Measurements from ENCODE around the gene PRSS2.

PRSS2 gene

DNA sequence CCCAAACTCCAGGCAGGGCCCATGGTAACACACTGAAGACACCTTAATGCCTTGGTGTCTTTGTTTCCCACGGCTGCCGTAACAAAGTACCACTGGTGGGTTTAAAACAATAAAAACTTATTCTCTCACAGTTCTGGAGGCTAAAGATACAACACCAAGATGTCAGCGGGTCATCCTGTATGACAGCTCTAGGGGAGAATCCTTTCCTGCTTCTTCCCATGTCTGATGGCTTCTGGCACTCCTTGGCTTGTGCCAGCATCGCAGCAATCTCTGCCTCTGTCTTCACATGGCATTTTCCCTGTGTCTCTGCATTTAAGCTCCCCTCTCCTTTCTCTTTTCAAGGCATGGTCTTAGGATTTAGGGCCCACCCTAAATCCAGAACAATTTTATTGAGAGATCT, 33.1 kb downstream of the PRSS2 start:
- TF ChIP-seq FOXP2 (optimal IDR thresholded peaks at IDR 0.05; ENCODE audit: borderline replicate concordance, extremely low read depth, extremely low read length, insufficient read depth) (no peak), POLR2AphosphoS5 (IDR thresholded peaks at IDR 0.05; ENCODE audit: low read depth, low read length) (no peak), TAF1 (IDR thresholded peaks at IDR 0.05; ENCODE audit: borderline replicate concordance, insufficient read depth, low read length) (no peak), SIN3A (IDR thresholded peaks at IDR 0.05; ENCODE audit: borderline replicate concordance, insufficient read depth, low read length) (no peak)
- TF ChIP-seq, protein P1, sequence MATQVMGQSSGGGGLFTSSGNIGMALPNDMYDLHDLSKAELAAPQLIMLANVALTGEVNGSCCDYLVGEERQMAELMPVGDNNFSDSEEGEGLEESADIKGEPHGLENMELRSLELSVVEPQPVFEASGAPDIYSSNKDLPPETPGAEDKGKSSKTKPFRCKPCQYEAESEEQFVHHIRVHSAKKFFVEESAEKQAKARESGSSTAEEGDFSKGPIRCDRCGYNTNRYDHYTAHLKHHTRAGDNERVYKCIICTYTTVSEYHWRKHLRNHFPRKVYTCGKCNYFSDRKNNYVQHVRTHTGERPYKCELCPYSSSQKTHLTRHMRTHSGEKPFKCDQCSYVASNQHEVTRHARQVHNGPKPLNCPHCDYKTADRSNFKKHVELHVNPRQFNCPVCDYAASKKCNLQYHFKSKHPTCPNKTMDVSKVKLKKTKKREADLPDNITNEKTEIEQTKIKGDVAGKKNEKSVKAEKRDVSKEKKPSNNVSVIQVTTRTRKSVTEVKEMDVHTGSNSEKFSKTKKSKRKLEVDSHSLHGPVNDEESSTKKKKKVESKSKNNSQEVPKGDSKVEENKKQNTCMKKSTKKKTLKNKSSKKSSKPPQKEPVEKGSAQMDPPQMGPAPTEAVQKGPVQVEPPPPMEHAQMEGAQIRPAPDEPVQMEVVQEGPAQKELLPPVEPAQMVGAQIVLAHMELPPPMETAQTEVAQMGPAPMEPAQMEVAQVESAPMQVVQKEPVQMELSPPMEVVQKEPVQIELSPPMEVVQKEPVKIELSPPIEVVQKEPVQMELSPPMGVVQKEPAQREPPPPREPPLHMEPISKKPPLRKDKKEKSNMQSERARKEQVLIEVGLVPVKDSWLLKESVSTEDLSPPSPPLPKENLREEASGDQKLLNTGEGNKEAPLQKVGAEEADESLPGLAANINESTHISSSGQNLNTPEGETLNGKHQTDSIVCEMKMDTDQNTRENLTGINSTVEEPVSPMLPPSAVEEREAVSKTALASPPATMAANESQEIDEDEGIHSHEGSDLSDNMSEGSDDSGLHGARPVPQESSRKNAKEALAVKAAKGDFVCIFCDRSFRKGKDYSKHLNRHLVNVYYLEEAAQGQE (IDR thresholded peaks at IDR 0.05; ENCODE audit: insufficient read depth in 1 of 2, low read depth in 2 of 2, low read length in 2 of 2): no peak

GRCh38 chr7:142804728-142805207, 34.0 kb downstream of the PRSS2 start:
- TF ChIP-seq POLR2AphosphoS5 (IDR thresholded peaks at IDR 0.05; ENCODE audit: low read depth, low read length) (no peak), FOXP2 (optimal IDR thresholded peaks at IDR 0.05; ENCODE audit: borderline replicate concordance, extremely low read depth, extremely low read length, insufficient read depth) (no peak), TAF1 (IDR thresholded peaks at IDR 0.05; ENCODE audit: borderline replicate concordance, insufficient read depth, low read length) (no peak), SIN3A (IDR thresholded peaks at IDR 0.05; ENCODE audit: borderline replicate concordance, insufficient read depth, low read length) (no peak)
- TF ChIP-seq, protein P1 (IDR thresholded peaks at IDR 0.05; ENCODE audit: insufficient read depth in 1 of 2, low read depth in 2 of 2, low read length in 2 of 2): no peak

DNA sequence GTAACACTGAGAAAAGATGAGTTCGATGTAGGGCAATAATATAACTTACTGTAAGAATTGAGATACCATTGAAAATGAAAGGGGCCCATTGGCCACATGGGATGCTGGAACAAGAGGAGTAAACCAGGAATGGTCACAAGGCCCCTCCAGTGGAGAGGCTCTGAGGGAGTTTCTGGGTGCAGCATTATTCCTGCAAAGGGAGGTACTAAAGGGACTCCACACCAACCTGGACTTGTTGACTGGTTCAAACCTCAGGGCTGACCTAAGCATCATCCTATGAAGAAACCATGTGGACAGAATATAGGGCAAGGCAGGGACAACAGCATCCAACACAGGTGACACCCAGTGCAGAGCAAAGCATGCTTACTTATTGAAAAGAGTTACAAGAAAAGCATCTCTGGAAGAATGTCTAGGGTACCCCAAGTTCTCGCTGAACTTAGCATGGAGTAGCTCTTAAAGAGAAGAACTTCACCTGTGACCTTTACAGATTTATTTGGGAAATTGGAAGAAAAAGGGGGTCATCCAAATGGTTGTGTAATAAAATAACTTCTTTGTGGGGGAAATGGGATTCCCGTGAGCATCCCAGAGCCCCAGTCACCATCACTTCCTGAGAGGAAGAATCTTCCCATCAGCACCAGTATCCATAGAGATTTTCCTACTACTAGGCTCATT, 34.7 kb downstream of the PRSS2 start:
- TF ChIP-seq SIN3A (IDR thresholded peaks at IDR 0.05; ENCODE audit: borderline replicate concordance, insufficient read depth, low read length) (no peak), TAF1 (IDR thresholded peaks at IDR 0.05; ENCODE audit: borderline replicate concordance, insufficient read depth, low read length) (no peak), POLR2AphosphoS5 (IDR thresholded peaks at IDR 0.05; ENCODE audit: low read depth, low read length) (no peak), FOXP2 (optimal IDR thresholded peaks at IDR 0.05; ENCODE audit: borderline replicate concordance, extremely low read depth, extremely low read length, insufficient read depth) (no peak)
- TF ChIP-seq, protein P1 (IDR thresholded peaks at IDR 0.05; ENCODE audit: insufficient read depth in 1 of 2, low read depth in 2 of 2, low read length in 2 of 2): no peak

DNA sequence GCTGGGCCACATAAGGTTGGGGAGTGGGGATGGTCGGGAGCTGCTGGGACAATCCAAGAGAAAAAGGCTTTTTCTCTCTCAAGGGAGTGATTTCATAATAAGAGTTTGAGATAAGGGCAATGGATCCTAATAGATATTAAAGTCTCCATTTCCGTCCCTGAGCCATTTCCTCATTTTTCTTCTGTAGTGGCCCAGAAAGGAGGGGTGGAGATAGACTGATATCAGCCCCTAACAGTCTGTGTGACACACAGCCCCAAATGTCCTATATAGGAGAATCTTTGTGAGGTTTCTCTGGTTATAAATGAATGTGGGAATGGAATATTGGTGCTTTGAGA, 35.2 kb downstream of the PRSS2 start:
- no peak for TF ChIP-seq POLR2AphosphoS5 (IDR thresholded peaks at IDR 0.05; ENCODE audit: low read depth, low read length)

GRCh38 chr7:142806957-142807356, 36.2 kb downstream of the PRSS2 start:
- TF ChIP-seq, protein P1 (IDR thresholded peaks at IDR 0.05; ENCODE audit: insufficient read depth in 1 of 2, low read depth in 2 of 2, low read length in 2 of 2): no peak
- no peak for TF ChIP-seq SIN3A (IDR thresholded peaks at IDR 0.05; ENCODE audit: borderline replicate concordance, insufficient read depth, low read length)
- TF ChIP-seq POLR2AphosphoS5 (IDR thresholded peaks at IDR 0.05; ENCODE audit: low read depth, low read length): no peak
- TF ChIP-seq TAF1 (IDR thresholded peaks at IDR 0.05; ENCODE audit: borderline replicate concordance, insufficient read depth, low read length): no peak
- TF ChIP-seq FOXP2 (optimal IDR thresholded peaks at IDR 0.05; ENCODE audit: borderline replicate concordance, extremely low read depth, extremely low read length, insufficient read depth): no peak
